HG03139 (cell line): ENCODE measurements around the gene TEX2.

Experiments
- ATAC-seq: cut with Tn5 transposase; IDR thresholded peaks from one replicate; pipeline ENCODE4 v1.9.1; 2021; ENCODE audit not compliant: unreplicated experiment

The TEX2 gene

GRCh38 chr17:64263000-64263766, at the start of gene TEX2:
TEX2 (minus strand) TSS chr17:64263260; CDS start chr17:64214217, 49,043 bp downstream.
- peak; percentile 81 for ATAC-seq

GRCh38 chr17:64309710-64310109, 46.6 kb upstream of the TEX2 start:
- ATAC-seq: no peak

GRCh38 chr17:64309021-64309420, 46.0 kb upstream of the TEX2 start:
- ATAC-seq: no peak

GRCh38 chr17:64306850-64307463, 43.9 kb upstream of the TEX2 start:
- no peak for ATAC-seq

- no peak for ATAC-seq
Observed at GRCh38 chr17:64304551-64304950, 41.5 kb upstream of the TEX2 start.

GRCh38 chr17:64300699-64300965, 37.6 kb upstream of the TEX2 start:
- no peak for ATAC-seq

- ATAC-seq: no peak
Observed at GRCh38 chr17:64297467-64298088, 34.5 kb upstream of the TEX2 start.

- ATAC-seq: no peak
Observed at GRCh38 chr17:64296246-64296645, 33.2 kb upstream of the TEX2 start.

- no peak for ATAC-seq
Observed at GRCh38 chr17:64295146-64295545, 32.1 kb upstream of the TEX2 start.

- ATAC-seq: no peak
Observed at GRCh38 chr17:64291268-64291851, 28.3 kb upstream of the TEX2 start.

GRCh38 chr17:64289741-64290141, 26.7 kb upstream of the TEX2 start:
- no peak for ATAC-seq

GRCh38 chr17:64282753-64283080, 19.7 kb upstream of the TEX2 start:
- ATAC-seq: no peak

- ATAC-seq: no peak
Observed at GRCh38 chr17:64281962-64282752, 19.1 kb upstream of the TEX2 start.

- ATAC-seq: no peak
Observed at GRCh38 chr17:64278614-64279013, 15.6 kb upstream of the TEX2 start.

- ATAC-seq: no peak
Observed at GRCh38 chr17:64277831-64278562, 14.9 kb upstream of the TEX2 start.

- no peak for ATAC-seq
Observed at GRCh38 chr17:64276961-64277505, 14.0 kb upstream of the TEX2 start.

GRCh38 chr17:64275016-64275415, 12.0 kb upstream of the TEX2 start:
- ATAC-seq: no peak

- ATAC-seq: no peak
Observed at GRCh38 chr17:64273006-64273405, 9.9 kb upstream of the TEX2 start.

- no peak for ATAC-seq
Observed at GRCh38 chr17:64270885-64271284, 7.8 kb upstream of the TEX2 start.
